K562 (cell line): ENCODE data around the gene LRRC3C. TPM values are rescaled to one million over a fixed set of nuclear protein-coding genes. Genes with fewer than 3 reads are reported as not detected.

ENCODE experiments used
- ATAC-seq: fragments of 200-7000 bp; cut with Tn5 transposase; 3 replicates; pipeline ENCODE4 v1.9.1; 2020; ENCODE audit warnings: moderate library complexity
- BruUV-seq: library from RNA; stranded (reverse); fragments of 400-500 nt; replicated peaks from 2 replicates; lab custom pipeline; 2021; lab: Mats Ljungman, UMichigan
- CTCF ChIA-PET: fragments of 300-600 bp; formaldehyde crosslinking; extraction: SDS; loops from one replicate; lab custom pipeline; 2021; ENCODE audit warnings: low intra/inter-chr PET ratio; lab: Yijun Ruan, JAX
- POLR2A ChIA-PET: fragments of 300-600, 350-650 bp; sonication (Branson Sonifier 250); formaldehyde crosslinking; extraction: SDS; loops from one replicate; lab custom pipeline; 2021; ENCODE audit warnings: antibody characterized with exemption, inconsistent platforms; lab: Yijun Ruan, JAX
- DNase-seq, 4 experiments: peaks; one replicate each; pipeline versions ENCODE4 v3.0.0 to v3.0.0-alpha.2; 2011 to 2018; ENCODE audit warnings: low spot score in 3 of 4, mixed read lengths in 3 of 4; ENCODE audit errors: extremely low read depth in 1 of 4
- FAIRE-seq: peaks from 2 replicates; lab custom pipeline; 2011; peaks lifted over from hg19 to GRCh38; lab: Jason Lieb, UNC
- H2AFZ ChIP-seq: 2 replicates; pipeline ENCODE4 v1.6.0; 2011; ENCODE audit warnings: low read depth, low read length, control low read depth, inconsistent platforms
- H3K27ac ChIP-seq: fragments of 200-600 bp; 3 replicates; pipeline ENCODE4 v1.8.0; 2011; ENCODE audit warnings: low read depth, mild to moderate bottlenecking, control low read depth, inconsistent platforms, low read length, moderate library complexity, mixed read lengths; ENCODE audit errors: extremely low read depth
- H3K27me3 ChIP-seq, 2 experiments: fragments of 300-600 bp in 1 of 2; 2 replicates in 1 of 2; 3 replicates in 1 of 2; pipeline versions ENCODE4 v1.6.0 to v1.8.0; 2011; ENCODE audit warnings: inconsistent platforms in 2 of 2, low read length in 2 of 2, mild to moderate bottlenecking in 1 of 2, mixed read lengths in 1 of 2, moderate library complexity in 1 of 2; ENCODE audit not compliant: control insufficient read depth in 2 of 2, insufficient read depth in 2 of 2
- H3K36me3 ChIP-seq: fragments of 300-600 bp; 3 replicates; pipeline ENCODE4 v1.8.0; 2011; ENCODE audit warnings: mild to moderate bottlenecking, low read length, inconsistent platforms; ENCODE audit not compliant: control insufficient read depth, insufficient read depth
- H3K4me1 ChIP-seq, 2 experiments: fragments of 200-600 bp in 1 of 2; replicated peaks in 1 of 2; 2 replicates in 1 of 2; 3 replicates in 1 of 2; pipeline versions ENCODE4 v1.5.1 to v1.8.0; 2011; ENCODE audit warnings: inconsistent platforms in 2 of 2, low read length in 2 of 2, mild to moderate bottlenecking in 1 of 2, mixed read lengths in 1 of 2, moderate library complexity in 1 of 2; ENCODE audit not compliant: control insufficient read depth in 2 of 2, insufficient read depth in 2 of 2
- H3K4me2 ChIP-seq: 2 replicates; pipeline ENCODE4 v1.6.1; 2011; ENCODE audit warnings: low read length, control low read depth, inconsistent platforms, mixed read lengths; ENCODE audit not compliant: insufficient read depth
- H3K4me3 ChIP-seq: fragments of 200-600 bp; sonication (generic), shearing (Covaris generic); 2 replicates; pipeline ENCODE4 v1.5.1; 2016; ENCODE audit warnings: control low read depth, inconsistent platforms
- H3K79me2 ChIP-seq: fragments of 200-600 bp; 3 replicates; pipeline ENCODE4 v1.8.0; 2011; ENCODE audit warnings: low read length, inconsistent platforms; ENCODE audit not compliant: control insufficient read depth, insufficient read depth
- H3K9ac ChIP-seq, 2 experiments: 2 replicates each; pipeline versions ENCODE4 v1.6.0 to v1.6.1; 2011; ENCODE audit warnings: low read depth in 2 of 2, low read length in 2 of 2, control low read depth in 1 of 2, inconsistent platforms in 1 of 2, mild to moderate bottlenecking in 1 of 2, mixed read lengths in 1 of 2; ENCODE audit not compliant: insufficient read depth in 1 of 2
- H3K9me1 ChIP-seq: one replicate; pipeline ENCODE4 v1.6.0; 2011; ENCODE audit warnings: inconsistent platforms, mild to moderate bottlenecking, low read length, moderate library complexity; ENCODE audit not compliant: control insufficient read depth, insufficient read depth
- H3K9me3 ChIP-seq: replicated peaks from 2 replicates; pipeline ENCODE4 v1.5.1; 2011; ENCODE audit warnings: low read depth, low read length, inconsistent platforms; ENCODE audit not compliant: control insufficient read depth, insufficient read depth
- H4K20me1 ChIP-seq: replicated peaks from 2 replicates; pipeline ENCODE4 v1.6.1; 2011; ENCODE audit warnings: low read length, inconsistent platforms, mixed read lengths; ENCODE audit not compliant: control insufficient read depth, insufficient read depth
- NFIC ChIP-seq: fragments of 450-650 bp; IDR thresholded peaks from 2 replicates; pipeline ENCODE4 v1.6.1; 2017; ENCODE audit warnings: mild to moderate bottlenecking, inconsistent platforms
- WGBS: fragments of 100-300 bp; shearing (Covaris generic); methylation state at CpG from one replicate; pipeline ENCODE4 v1.1.6; 2016; ENCODE audit warnings: low coverage, mixed read lengths; ENCODE audit not compliant: insufficient coverage; ENCODE audit errors: missing lambda C conversion rate; 5-methylcytosine and 5-hydroxymethylcytosine counted together
- in situ Hi-C: fragments of 300-500 bp; cut with MboI; formaldehyde crosslinking; loops from 4 replicates; pipeline ENCODE4 v1.15.0; 2018; ENCODE audit warnings: inconsistent platforms, mixed read lengths
- intact Hi-C: fragments of 100-400 bp; cut with micrococcal nuclease; formaldehyde crosslinking; loops from 2 replicates; pipeline ENCODE4 v1.14.2; 2022
- polyA plus RNA-seq, 8 experiments: library from polyadenylated mRNA; depleted of rRNA in 4 of 8; stranded (reverse) in 5 of 8; unstranded in 3 of 8; fragments of >200 nt; fragmentation: Nextera tagmentation in 2 of 8; fragmentation: Illumina TruSeq in 1 of 8; extraction: Ambion mirVana in 2 of 8; extraction: Trizol in 1 of 8; gene quantifications; 2 replicates each; pipeline versions ENCODE4 v1.2.1 to v1.2.3, GENCODE V29; 2011 to 2014; ENCODE audit warnings: inconsistent platforms in 1 of 8, missing spikeins in 1 of 8
- total RNA-seq, 7 experiments: library from RNA; depleted of rRNA in 6 of 7; stranded (reverse); fragments of >200 nt in 6 of 7; fragmentation: Illumina TruSeq in 2 of 7; extraction: Trizol in 2 of 7; gene quantifications; 2 replicates each; pipeline versions ENCODE4 v1.2.1 to v1.2.3, GENCODE V29; 2011 to 2021; ENCODE audit warnings: low replicate concordance in 1 of 7
- TF ChIP-seq, protein P1 (sequence below): fragments of 450-650 bp; IDR thresholded peaks from 2 replicates; pipeline ENCODE4 v1.6.1; 2017; ENCODE audit warnings: mild to moderate bottlenecking, moderate library complexity

The LRRC3C gene
- total and polyA plus RNA-seq, 9 of the 15 experiments (the other 6 are each of a cell fraction or from before 2014, with no cell fraction given): not detected

DNA sequence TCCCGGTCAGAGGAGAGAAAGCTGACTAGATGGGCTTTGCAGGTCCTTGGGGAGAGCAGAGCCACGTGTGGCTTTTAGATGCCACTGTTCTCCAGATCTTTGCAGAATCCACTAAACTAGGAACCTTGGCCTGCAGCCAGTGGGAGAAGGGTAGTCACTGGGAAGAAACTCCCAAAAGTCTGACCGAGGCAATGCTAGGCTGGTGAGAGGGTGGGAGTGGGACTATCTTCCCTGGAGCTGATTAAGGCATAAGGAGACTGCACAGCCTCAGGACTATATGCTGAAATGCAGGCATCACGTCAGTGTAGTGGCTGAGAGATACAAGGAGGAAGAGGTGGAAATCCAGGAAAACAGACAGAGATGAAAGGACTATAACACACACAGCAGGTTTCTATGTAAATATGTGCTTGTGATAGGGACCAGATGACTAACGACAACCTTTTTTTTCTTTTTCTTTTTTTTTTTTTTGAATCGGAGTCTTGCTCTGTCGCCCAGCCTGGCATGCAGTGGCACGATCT is 33.1 kb downstream of the LRRC3C start:
- H2AFZ ChIP-seq: peak overlapping the region; percentile 58
- no peak overlapping the region for H3K4me3 ChIP-seq
- POLR2A ChIA-PET: no interaction called here
- in situ Hi-C loops: no loop called here
- FAIRE-seq: peak; percentile 15
- H3K4me2 ChIP-seq: no peak overlapping the region
- no peaks in the 10 kb centered on the region for H3K9me1 ChIP-seq
- no peak for DNase-seq
- H3K27ac ChIP-seq: no peak overlapping the region
- no peaks in the 10 kb centered on the region for H3K9me3 ChIP-seq
- H3K79me2 ChIP-seq: no peaks in the 10 kb centered on the region
- WGBS: 38% methylated on average over 6 of the region's 8 CpGs
- no TSS peak for BruUV-seq
- ATAC-seq: no peak
- H3K27me3 ChIP-seq: peaks cover 5 to 6% of the 10 kb centered on the region in 2 experiments; a peak in 3 of 5 replicates
- intact Hi-C loops: no loop called here
- H4K20me1 ChIP-seq: no peaks in the 10 kb centered on the region
- peaks cover 2 to 10% of the 10 kb centered on the region in 2 experiments; a peak in 4 of 5 replicates for H3K4me1 ChIP-seq
- H3K36me3 ChIP-seq: no peaks in the 10 kb centered on the region
- CTCF ChIA-PET: interaction anchor here (0.6 kb wide), 1 partner anchor 13 kb away, joined by 3 read pairs; no protein-coding TSS in a partner anchor
- TF ChIP-seq, protein P1, sequence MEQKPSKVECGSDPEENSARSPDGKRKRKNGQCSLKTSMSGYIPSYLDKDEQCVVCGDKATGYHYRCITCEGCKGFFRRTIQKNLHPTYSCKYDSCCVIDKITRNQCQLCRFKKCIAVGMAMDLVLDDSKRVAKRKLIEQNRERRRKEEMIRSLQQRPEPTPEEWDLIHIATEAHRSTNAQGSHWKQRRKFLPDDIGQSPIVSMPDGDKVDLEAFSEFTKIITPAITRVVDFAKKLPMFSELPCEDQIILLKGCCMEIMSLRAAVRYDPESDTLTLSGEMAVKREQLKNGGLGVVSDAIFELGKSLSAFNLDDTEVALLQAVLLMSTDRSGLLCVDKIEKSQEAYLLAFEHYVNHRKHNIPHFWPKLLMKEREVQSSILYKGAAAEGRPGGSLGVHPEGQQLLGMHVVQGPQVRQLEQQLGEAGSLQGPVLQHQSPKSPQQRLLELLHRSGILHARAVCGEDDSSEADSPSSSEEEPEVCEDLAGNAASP: no peak
- TF ChIP-seq NFIC: peak; percentile 25
- TF ChIP-seq, all 486 proteins: peak for 1
- peak overlapping the region in 1 of 2 experiments; percentile 73; a peak in 1 of 4 replicates for H3K9ac ChIP-seq
